ENCODE data around the gene FTCD. TPM values are rescaled to one million over a fixed set of nuclear protein-coding genes. Genes with fewer than 3 reads are reported as not detected.

Gene FTCD
- total and polyA plus RNA-seq, 9 of the 15 experiments (the other 6 are each of a cell fraction or from before 2014, with no cell fraction given): 0.11 to 1.6 (median 0.67) TPM; not detected in 5

GRCh38 chr21:46184625-46185555 is 29.5 kb upstream of the FTCD start (continued):
- TF ChIP-seq FOXP4 (CRISPR knock-in tag; IDR thresholded peaks at IDR 0.05; ENCODE audit: borderline replicate concordance) (0 out of 2 replicates have a peak, but pooled peaks have one; percentile 64), ZBTB12 (CRISPR knock-in tag; IDR thresholded peaks at IDR 0.05) (no peak), KDM1A (IDR thresholded peaks at IDR 0.05) (no peak; a peak in 1 of 4 replicates), NFRKB (IDR thresholded peaks at IDR 0.05; ENCODE audit: low read depth) (0 out of 2 replicates have a peak, but pooled peaks have one; percentile 17), HOMEZ (CRISPR knock-in tag; IDR thresholded peaks at IDR 0.05) (no peak), SAP30 (IDR thresholded peaks at IDR 0.05; ENCODE audit: borderline replicate concordance, insufficient read depth, low read depth, low read length, poor library complexity, severe bottlenecking) (peak; percentile 92), ZNF644 (tag; IDR thresholded peaks at IDR 0.05; ENCODE audit: low read depth) (no peak), ATF1 (CRISPR knock-in tag; IDR thresholded peaks at IDR 0.05) (no peak), ATF1 (tag; IDR thresholded peaks at IDR 0.05) (peak; percentile 81), U2AF1 (optimal IDR thresholded peaks at IDR 0.05; ENCODE audit: low read depth, low read length) (no peak), NEUROD1 (IDR thresholded peaks at IDR 0.05; ENCODE audit: borderline replicate concordance, low read depth, low read length, partially characterized antibody) (peak; percentile 93), OTX1 (CRISPR knock-in tag; IDR thresholded peaks at IDR 0.05) (no peak), MTA1 (IDR thresholded peaks at IDR 0.05; ENCODE audit: borderline replicate concordance) (no peak)
- TF ChIP-seq, protein P1, sequence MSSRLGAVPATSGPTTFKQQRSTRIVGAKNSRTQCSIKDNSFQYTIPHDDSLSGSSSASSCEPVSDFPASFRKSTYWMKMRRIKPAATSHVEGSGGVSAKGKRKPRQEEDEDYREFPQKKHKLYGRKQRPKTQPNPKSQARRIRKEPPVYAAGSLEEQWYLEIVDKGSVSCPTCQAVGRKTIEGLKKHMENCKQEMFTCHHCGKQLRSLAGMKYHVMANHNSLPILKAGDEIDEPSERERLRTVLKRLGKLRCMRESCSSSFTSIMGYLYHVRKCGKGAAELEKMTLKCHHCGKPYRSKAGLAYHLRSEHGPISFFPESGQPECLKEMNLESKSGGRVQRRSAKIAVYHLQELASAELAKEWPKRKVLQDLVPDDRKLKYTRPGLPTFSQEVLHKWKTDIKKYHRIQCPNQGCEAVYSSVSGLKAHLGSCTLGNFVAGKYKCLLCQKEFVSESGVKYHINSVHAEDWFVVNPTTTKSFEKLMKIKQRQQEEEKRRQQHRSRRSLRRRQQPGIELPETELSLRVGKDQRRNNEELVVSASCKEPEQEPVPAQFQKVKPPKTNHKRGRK (tag; IDR thresholded peaks at IDR 0.05): no peak
- TF ChIP-seq, protein P2, sequence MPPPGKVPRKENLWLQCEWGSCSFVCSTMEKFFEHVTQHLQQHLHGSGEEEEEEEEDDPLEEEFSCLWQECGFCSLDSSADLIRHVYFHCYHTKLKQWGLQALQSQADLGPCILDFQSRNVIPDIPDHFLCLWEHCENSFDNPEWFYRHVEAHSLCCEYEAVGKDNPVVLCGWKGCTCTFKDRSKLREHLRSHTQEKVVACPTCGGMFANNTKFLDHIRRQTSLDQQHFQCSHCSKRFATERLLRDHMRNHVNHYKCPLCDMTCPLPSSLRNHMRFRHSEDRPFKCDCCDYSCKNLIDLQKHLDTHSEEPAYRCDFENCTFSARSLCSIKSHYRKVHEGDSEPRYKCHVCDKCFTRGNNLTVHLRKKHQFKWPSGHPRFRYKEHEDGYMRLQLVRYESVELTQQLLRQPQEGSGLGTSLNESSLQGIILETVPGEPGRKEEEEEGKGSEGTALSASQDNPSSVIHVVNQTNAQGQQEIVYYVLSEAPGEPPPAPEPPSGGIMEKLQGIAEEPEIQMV (tag; conservative IDR thresholded peaks at IDR 0.05; ENCODE audit: low read depth): no peak
- TF ChIP-seq, protein P3, sequence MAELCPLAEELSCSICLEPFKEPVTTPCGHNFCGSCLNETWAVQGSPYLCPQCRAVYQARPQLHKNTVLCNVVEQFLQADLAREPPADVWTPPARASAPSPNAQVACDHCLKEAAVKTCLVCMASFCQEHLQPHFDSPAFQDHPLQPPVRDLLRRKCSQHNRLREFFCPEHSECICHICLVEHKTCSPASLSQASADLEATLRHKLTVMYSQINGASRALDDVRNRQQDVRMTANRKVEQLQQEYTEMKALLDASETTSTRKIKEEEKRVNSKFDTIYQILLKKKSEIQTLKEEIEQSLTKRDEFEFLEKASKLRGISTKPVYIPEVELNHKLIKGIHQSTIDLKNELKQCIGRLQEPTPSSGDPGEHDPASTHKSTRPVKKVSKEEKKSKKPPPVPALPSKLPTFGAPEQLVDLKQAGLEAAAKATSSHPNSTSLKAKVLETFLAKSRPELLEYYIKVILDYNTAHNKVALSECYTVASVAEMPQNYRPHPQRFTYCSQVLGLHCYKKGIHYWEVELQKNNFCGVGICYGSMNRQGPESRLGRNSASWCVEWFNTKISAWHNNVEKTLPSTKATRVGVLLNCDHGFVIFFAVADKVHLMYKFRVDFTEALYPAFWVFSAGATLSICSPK (IDR thresholded peaks at IDR 0.05; ENCODE audit: borderline replicate concordance): no peak
